A172 (cell line): Measurements from ENCODE around the gene CD99. TPM values are rescaled to one million over a fixed set of nuclear protein-coding genes. Genes with fewer than 3 reads are reported as not detected.

Source experiments
- DNase-seq: peaks from one replicate; pipeline ENCODE4 v3.0.0-alpha.2; 2015; ENCODE audit warnings: low spot score
- total RNA-seq: library from RNA; depleted of rRNA; stranded (reverse); fragments of >200 nt; shearing (Covaris generic); gene quantifications from 2 replicates; pipeline ENCODE4 v1.2.3, GENCODE V29; 2014

The CD99 gene
- total RNA-seq, 1 experiment from 2014 or later, result 705 TPM

DNA sequence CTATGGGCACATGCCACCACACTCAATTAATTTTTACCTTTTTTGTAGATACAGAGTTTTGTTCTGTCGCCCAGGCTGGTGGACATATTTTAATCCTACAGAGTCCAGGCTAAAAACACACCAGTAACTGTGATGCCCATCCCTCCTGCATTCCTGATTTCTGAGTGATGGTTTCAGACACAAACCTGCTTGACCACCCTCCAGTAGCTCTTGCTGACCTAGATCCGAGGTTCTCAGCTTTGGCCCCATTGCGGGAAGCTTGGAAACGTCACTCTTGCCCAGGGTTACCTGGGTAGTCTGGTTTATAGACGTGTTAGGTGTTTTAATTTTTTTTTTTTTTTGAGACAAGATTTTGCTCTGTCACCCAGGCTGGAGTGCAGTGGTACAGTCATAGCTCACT, 7.5 kb downstream of the CD99 start:
- no peak for DNase-seq

DNA sequence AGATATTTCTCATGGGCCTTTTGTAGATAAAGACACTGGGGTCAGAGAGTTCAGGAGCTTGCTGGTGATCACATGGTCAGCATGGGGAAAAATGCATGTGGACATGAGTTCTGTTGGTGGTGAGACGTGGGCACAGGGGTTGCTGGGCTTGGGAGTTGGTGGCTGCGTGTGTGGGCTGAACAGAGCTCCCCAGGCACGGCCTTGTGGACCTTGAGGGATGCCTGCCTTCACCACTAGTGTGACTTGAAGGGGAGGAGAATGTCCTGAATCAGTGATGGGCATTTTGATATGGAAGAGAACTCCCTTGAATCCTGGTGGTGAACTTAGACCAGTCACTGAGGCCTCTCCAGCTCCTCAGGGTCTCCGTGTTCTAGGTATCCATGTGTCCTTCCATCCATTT, 8.9 kb downstream of the CD99 start:
- DNase-seq, result no peak

- DNase-seq, result no peak
Observed at GRCh38 chrX:2700405-2701320, 9.6 kb downstream of the CD99 start.

DNA sequence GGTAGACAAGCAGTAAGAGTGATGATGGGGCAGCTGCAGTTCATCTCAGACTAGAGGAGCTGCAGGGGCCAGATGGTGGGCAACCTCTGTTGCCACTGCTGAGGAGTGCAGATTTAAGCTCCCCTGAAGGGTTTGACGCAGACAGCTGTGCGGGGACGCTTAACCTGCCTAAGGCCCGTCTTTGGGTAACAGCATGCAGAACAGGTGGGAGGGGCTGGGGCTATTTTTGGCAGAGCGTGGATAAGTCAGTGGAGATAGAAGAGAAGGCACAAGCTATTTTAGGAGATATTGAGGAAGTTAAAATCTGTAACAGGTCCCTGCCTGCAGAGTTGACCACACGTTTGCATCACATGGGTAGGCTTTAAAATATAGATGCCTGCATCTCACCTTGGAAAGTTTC, 10.5 kb downstream of the CD99 start:
- no peak for DNase-seq

- peak; percentile 51 for DNase-seq
Observed at GRCh38 chrX:2703991-2704369, 12.9 kb downstream of the CD99 start.

- no peak for DNase-seq
Observed at GRCh38 chrX:2705046-2705832, 14.1 kb downstream of the CD99 start.

DNA sequence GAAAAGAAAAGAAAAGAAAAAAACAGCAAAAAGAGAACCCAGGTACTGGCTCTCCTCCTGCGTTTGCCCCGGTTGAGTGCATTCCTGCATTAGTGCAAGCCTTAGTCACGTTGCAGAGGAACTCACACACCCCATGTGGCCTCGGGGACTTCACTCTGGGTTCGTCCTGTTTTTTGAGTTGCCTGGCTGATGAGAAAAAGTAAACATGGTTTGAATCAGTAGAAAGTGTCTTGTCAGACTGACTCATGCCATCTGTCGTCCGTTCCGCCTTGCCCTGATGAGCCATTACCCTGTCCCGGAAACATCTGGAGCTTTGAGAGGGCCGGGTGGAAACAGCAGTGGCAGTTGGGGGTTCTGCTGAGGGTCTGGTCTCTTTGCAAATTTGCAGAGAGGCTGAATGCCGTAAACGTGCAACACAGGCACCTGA, 16.3 kb downstream of the CD99 start:
- DNase-seq, result peak; percentile 98

DNA sequence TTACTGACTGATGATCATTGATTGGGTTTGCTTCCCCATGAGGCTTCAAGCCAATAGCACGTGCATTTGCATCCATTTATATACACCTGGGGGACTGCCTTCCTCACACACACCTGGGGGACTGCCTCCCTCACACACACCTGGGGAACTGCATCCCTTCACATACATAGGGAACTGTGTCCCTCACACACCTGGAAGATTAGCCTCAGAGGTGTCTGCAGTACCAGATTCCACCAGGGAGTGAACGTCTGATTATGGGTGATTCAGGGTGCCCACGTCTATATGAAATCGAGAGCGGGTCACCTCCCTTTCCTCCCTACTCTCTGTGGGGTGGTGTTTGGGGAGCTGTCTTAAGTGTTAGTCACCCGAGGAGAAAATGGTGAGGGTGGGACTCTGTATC, 16.9 kb downstream of the CD99 start:
- peak; percentile 46 for DNase-seq

- DNase-seq, result no peak
Observed at GRCh38 chrX:2708592-2709188, 17.6 kb downstream of the CD99 start.

DNA sequence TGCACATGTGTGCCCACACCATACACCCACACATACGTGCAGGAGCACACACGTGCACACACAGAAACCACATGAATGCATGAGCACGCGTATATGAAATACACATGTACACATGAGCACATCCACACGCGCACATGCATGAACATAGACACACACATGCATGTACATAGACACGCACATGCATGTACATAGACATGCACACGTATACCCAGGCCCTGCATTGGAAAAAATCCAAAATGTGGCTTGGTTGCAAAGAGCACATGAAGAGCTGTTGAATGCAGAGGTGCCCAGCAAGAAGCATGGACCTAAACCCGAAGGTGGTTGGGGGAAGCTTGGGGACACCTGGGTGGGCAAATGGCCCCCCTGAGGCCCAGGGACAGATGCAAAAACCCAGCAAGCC, 18.5 kb downstream of the CD99 start:
- DNase-seq, result no peak

- DNase-seq, result peak; percentile 85
Observed at GRCh38 chrX:2710041-2710840, 19.1 kb downstream of the CD99 start.

DNA sequence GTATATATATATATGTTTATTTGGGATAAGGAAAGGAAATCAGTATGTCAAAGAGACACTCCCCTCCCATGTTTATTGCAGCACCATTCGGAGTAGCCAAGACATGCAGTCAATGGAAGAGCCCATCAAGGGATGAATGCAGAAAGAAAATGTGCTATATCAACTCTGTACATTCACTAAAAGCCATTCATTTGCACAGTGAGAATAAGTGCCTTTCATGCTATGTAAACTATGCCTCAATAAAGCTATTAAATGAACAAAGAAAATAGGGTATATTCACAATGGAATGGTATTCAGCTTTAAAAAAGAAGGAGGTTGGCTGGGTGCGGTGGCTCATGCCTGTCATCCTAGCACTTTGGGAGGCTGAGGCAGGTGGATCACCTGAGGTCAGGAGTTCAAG, 20.3 kb downstream of the CD99 start:
- DNase-seq, result no peak

DNA sequence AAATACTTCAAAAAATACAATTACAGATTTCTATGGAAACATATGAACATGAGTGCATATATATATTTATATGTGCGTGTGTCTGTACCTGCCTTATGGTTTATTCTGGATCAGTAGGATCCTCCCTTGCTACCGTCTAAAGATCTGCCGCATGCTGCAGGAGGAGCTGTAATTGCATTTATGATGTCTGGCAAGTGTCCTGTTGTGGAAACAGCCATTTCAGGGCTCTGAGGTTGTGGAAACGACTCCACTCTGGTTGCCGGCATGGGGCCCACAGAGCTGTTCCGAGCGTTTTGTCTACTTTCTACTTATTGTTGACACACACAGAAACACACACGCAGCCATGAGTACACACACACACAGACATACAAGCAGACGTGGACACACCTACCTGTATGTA, 21.3 kb downstream of the CD99 start:
- no peak for DNase-seq

DNA sequence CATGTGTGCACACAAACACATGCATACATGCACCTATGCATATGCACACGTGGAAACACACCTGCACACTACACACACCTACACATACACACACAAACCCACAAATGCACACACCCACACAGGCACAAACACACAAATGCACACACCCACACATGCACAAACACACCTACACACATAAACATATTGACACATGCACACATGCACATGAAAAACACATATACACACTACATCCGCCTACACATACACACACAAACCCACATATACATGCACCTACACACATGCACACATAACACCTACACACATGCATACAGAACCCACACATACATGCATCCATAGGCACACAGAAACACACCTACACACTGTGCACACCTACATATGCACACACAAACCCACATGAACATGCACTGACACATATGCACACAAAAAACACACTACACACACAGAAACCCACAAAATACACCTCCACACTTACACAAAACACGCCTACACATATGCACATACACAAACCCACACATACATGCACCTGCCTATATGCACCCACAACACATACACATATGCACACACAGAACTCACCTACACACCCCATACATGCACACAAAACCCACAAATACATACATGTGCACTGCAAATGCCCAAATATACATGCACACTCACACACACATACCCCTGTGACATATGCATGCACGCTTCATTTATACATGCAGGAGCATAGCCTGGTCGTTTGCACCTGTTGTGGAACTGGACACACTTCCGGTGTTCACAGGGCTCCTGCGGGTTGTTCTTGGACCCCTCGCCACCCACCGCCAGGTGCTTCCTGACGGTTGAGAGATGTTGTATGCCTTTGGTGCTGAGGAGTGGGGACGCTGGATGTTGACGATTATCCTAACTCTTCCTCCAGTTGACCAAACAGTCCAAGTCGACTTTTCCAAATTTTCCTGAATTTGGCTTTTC, 22.1 kb downstream of the CD99 start:
- DNase-seq, result no peak

GRCh38 chrX:2714551-2714950, 23.5 kb downstream of the CD99 start:
- no peak for DNase-seq

DNA sequence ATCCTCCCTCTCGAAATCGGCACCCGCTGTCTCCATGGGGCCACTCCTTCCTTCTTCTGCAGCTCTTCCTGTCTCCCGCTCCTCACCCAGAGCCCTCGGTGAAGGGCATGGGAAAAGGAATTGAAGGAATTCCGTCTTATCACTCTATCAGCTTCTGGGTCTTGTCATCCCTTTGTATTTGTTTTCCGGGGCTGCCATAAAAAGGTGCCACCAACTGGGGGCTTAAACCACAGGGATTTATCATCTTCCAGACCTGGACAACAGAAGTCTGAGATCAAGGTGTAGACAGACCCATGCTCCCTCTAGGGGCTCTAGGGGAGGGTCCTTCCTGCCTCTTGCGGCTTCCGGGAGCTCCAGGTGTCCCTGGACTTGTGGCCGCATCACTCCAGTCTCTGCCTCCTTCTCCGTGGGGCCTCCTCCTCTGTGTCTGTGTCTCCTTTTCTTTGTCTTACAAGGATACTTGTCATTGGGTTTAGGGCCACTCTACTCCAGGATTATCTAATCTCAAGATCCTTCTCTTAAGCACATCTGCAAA, 24.0 kb downstream of the CD99 start:
- DNase-seq, result peak; percentile 47

GRCh38 chrX:2717312-2717711, 26.2 kb downstream of the CD99 start:
- DNase-seq, result no peak

DNA sequence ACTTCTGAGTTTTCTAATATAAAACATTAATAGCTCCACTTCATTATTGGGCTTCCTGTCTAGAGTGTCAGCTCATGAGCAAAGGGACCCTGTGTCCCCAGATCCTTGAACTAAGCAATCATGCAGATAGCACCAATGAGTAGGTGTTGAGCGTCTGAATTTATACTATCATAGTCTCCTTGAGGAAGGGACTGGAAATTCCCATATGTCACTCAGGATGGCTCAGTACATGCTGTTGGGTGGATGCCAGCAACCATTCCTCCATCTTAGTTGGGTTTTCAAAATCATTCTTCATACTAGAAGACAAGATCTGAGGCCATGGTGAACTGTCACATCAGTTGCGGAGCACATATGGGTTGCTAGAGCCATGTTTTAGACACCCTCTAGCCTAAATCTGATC, 27.7 kb downstream of the CD99 start:
- no peak for DNase-seq

GRCh38 chrX:2719774-2720447, 28.8 kb downstream of the CD99 start:
- DNase-seq, result no peak
